GM12865 (cell line): Measurements from ENCODE around the gene NDC80.

Experiments
- DNase-seq: peaks from one replicate; pipeline ENCODE4 v3.0.0; 2010; ENCODE audit warnings: low read depth
- H3K4me3 ChIP-seq: 2 replicates; pipeline ENCODE4 v1.5.1; 2011; ENCODE audit warnings: mild to moderate bottlenecking, low read depth, low read length, control low read depth
- CTCF ChIP-seq: IDR thresholded peaks from 2 replicates; pipeline ENCODE4 v1.5.1; 2011; ENCODE audit warnings: low read length, control low read depth, low read depth, inconsistent platforms; ENCODE audit not compliant: insufficient read depth; ENCODE audit errors: missing control alignments

Gene NDC80

DNA sequence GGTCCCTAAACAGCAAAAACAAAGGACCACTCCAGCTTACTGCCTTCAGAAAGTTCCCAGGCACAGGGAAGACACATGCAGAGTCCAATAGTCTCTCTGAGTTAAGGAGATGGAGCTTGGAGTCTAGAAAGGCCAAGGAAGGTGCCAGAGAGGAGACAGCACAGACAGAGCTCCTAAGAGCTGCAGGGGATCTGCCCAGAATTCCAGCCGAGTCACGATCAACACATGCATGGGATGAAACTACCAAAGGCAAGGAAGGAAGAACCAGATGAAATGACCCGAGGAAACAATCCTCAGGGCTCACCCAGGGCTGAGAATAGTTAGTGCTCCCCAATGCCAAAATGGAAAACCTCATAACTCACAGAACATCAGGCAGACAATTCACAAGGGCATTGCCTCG is 15.5 kb upstream of the NDC80 start:
- DNase-seq, result no peak
- no peak for TF ChIP-seq CTCF
- H3K4me3 ChIP-seq, result no peak overlapping the region

DNA sequence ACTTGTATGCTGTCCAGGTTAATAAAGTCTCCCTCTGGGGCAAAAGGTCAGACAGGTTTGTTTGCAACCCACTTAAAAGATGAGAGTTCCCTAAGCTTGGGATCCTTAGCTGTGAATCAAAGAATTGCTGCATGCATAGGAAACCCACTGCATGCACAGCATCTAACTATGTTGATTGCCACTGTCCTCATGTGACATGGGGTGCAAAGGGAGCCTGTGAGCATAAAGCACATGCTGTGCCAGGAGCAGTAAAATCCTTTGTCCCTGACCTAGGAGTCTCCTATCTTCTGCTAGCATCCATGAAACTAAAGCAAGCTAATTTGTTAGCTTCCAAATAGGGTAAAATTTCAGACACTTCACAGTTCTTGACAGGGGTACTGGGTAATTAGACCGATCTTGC is 13.8 kb upstream of the NDC80 start:
- DNase-seq, result no peak
- no peak for TF ChIP-seq CTCF
- no peak overlapping the region for H3K4me3 ChIP-seq

DNA sequence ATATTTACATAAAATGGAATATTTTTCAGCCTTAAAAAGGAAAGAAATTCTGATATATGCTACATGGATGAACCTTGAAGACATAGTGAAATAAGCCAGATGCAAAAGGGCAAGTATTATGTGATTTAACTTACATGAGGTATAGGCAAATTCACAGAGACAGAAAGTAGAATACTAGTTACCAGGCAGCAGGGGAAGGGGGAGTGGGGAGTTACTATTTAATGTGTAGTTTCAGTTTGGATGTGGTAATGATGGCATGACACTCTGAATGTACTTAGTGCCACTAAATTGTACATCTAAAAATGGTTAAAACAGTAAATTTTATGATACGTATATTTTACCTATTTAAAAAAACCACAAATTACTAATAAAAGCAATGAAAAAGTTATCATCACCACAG is 12.1 kb upstream of the NDC80 start:
- DNase-seq, result no peak
- TF ChIP-seq CTCF, result no peak
- no peak overlapping the region for H3K4me3 ChIP-seq

DNA sequence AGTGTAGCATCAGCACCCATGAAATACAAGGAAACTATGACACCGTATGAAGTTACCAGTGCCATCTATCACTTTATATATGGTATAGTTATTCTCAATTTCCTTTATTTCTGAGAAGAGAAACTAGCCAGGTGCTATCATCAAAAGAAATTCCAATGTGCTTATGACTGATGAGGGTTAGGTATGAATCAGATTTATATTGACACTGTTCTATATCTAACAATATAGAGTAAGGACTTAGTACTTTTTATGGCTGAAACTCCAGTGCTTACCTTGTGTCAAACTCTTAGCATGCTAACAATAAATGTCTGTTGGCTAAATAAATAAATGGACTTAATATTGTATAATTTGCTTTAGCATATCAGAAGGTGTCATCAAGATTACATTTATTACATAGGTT is 7.0 kb upstream of the NDC80 start:
- no peak overlapping the region for H3K4me3 ChIP-seq
- DNase-seq, result no peak
- TF ChIP-seq CTCF, result no peak

DNA sequence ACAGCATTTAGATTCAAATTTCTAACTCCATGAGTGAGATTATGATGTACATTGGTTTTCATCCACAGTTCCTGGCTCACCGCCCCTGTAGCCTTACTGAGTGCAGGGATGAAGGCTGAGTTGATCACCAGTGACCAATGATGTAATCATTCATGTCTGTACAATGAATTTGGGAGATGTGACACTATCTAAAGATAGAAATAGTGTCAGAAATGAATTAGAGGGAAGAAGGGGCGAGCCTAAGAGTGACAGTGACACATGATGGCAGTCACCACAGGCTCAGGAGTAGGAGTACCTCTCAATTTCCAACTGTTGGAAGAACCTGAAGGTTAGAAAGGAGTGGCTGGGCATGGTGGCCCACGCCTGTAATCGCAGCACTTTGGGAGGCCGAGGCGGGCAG is 3.2 kb upstream of the NDC80 start:
- H3K4me3 ChIP-seq, result no peak overlapping the region
- no peak for DNase-seq
- no peak for TF ChIP-seq CTCF

- H3K4me3 ChIP-seq, result no peak overlapping the region
- TF ChIP-seq CTCF, result no peak
- no peak for DNase-seq
Measured at GRCh38 chr18:2568605-2569004, 2.8 kb upstream of the NDC80 start.

DNA sequence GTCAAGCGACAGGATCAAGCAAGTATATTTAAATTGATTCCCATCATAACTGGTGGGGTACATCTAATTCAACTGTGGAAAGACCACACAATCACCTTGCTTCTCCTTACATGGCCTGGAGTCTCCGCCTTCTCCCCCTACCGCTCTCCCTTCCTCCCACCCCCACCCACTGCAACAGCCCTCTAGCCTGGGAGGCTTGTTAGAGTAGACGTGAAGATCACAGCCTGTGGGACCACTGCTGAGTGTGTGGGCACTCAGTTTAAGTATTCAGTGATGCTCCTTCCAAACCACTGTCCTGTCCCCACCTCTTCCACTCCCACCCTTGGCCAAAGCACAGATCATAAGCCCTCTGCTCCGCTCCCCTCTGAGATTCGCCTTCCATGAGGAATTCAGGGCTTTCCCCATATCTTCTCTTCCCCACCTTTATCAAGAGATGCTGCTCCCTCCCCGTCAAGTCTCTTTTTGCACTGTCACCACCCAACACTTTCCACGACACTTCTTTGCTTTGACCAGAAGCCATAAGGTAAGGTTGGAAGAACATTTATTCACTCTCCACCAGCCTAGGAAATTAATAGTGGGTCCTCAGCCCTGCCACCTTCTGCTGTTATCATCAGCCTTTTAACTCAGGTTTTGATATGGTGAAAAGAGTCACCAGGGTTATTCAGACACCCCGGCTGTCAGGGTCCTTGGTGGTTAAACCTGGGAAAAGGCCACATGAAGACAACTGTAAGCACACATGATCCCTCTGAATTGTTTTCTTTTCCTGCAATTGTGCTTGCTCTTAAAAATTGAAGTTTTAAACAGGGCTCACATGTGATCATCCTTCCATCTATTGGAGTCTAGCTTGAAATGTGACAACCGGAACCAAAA is 1.8 kb upstream of the NDC80 start:
- H3K4me3 ChIP-seq, result peak overlapping the region; percentile 93
- no peak for TF ChIP-seq CTCF
- DNase-seq, result no peak
